Measurements from ENCODE around the gene OTUB1.

The OTUB1 gene

GRCh38 chr11:63978551-63979239 lies 7.5 kb upstream of the OTUB1 start:
- DNase-seq = no peak

GRCh38 chr11:63979426-63979825 lies 6.8 kb upstream of the OTUB1 start:
- no peak for DNase-seq

GRCh38 chr11:63985812-63986155 lies 454 bp upstream of the OTUB1 start:
- DNase-seq = no peak

- DNase-seq = no peak
Measured at GRCh38 chr11:63986932-63987513, 785 bp downstream of the OTUB1 start.

- DNase-seq = no peak
Measured at GRCh38 chr11:63991558-63991957, 5.3 kb downstream of the OTUB1 start.

- no peak for DNase-seq
Measured at GRCh38 chr11:63993100-63993499, 6.9 kb downstream of the OTUB1 start.

GRCh38 chr11:63993993-63994392 lies 7.8 kb downstream of the OTUB1 start:
- no peak for DNase-seq

GRCh38 chr11:63996512-63996911 lies 10.3 kb downstream of the OTUB1 start:
- no peak for DNase-seq

- DNase-seq = no peak
Measured at GRCh38 chr11:63997104-63997700, 11.0 kb downstream of the OTUB1 start.

GRCh38 chr11:63997801-63998337 lies 11.6 kb downstream of the OTUB1 start:
- DNase-seq = no peak

- no peak for DNase-seq
Measured at GRCh38 chr11:63998558-63999348, 12.5 kb downstream of the OTUB1 start.

GRCh38 chr11:63999349-64000025 lies 13.2 kb downstream of the OTUB1 start:
- no peak for DNase-seq

- DNase-seq = no peak
Measured at GRCh38 chr11:64000026-64000739, 13.9 kb downstream of the OTUB1 start.

GRCh38 chr11:64000740-64001483 lies 14.7 kb downstream of the OTUB1 start:
- DNase-seq = no peak

- DNase-seq = no peak
Measured at GRCh38 chr11:64001484-64002420, 15.5 kb downstream of the OTUB1 start.

- DNase-seq = no peak
Measured at GRCh38 chr11:64003807-64004589, 17.8 kb downstream of the OTUB1 start.

GRCh38 chr11:64004590-64004984 lies 18.3 kb downstream of the OTUB1 start:
- no peak for DNase-seq

- no peak for DNase-seq
Measured at GRCh38 chr11:64005691-64006090, 19.5 kb downstream of the OTUB1 start.

GRCh38 chr11:64006398-64006797 lies 20.2 kb downstream of the OTUB1 start:
- no peak for DNase-seq
